ENCODE measurements around the gene DLG2. TPM values are rescaled to one million over a fixed set of nuclear protein-coding genes. Genes with fewer than 3 reads are reported as not detected.
A peak's percentile ranks its signal among the peaks of the same experiment; 100 is the strongest.

Gene DLG2
- polyA plus RNA-seq, 3 donors = 0.24 to 0.39 TPM; not detected in 1

DNA sequence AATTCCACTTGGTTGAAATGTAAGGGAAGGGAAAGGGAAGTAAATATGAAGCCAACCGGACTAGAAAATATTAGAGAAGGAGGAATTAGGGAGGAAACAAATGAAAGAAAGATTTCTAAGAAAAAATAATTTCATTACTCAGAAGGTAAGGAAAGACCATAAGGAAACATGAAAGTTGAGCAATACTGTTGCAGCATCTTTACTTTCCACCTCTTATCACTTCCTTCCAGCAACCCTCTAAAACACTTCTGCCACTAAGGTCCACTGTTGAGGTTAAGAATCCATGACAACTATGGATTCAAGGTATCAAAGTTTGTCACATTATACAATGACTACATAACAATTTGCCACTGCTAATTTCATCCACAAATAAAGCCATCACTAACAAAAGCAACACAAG lies 308.6 kb downstream of the DLG2 start:
- Histone ChIP-seq H4K20me1 (ENCODE audit: insufficient read depth, low read length) (no peaks in the 10 kb centered on the region), H3K9ac (ENCODE audit: insufficient read depth, low read length, poor library complexity, severe bottlenecking) (no peak overlapping the region), H2AFZ (ENCODE audit: insufficient read depth, low read depth, low read length, poor library complexity, severe bottlenecking) (no peak overlapping the region), H3K79me2 (ENCODE audit: insufficient read depth, low read length) (no peaks in the 10 kb centered on the region), H3K9me3 (replicated peaks in 1 of 2; ENCODE audit: control insufficient read depth in 1 of 2, insufficient read depth in 1 of 2, low read length in 2 of 2) (no peaks in the 10 kb centered on the region), H3K36me3 (replicated peaks in 1 of 2; ENCODE audit: control insufficient read depth in 1 of 2, insufficient read depth in 2 of 2, low read length in 2 of 2) (no peaks in the 10 kb centered on the region), H3K4me1 (ENCODE audit: control insufficient read depth in 1 of 2, insufficient read depth in 2 of 2, low read length in 2 of 2) (peaks cover 20 to 21% of the 10 kb centered on the region in 2 donors), H3K4me2 (replicated peaks; ENCODE audit: extremely low read depth, low read length, poor library complexity, severe bottlenecking) (no peak overlapping the region), H3K27me3 (ENCODE audit: control insufficient read depth in 2 of 2, insufficient read depth in 2 of 2, low read length in 2 of 2) (no peaks in the 10 kb centered on the region), H3K4me3 (replicated peaks in 1 of 3; ENCODE audit: low read depth in 2 of 3, low read length in 3 of 3) (no peak overlapping the region), H3K27ac (ENCODE audit: low read depth in 1 of 2, low read length in 2 of 2) (no peak overlapping the region)
- Mint-ChIP-seq H3K4me1 (peaks cover 19% of the 10 kb centered on the region), H3K36me3 (no peaks in the 10 kb centered on the region), H3K27ac (peak overlapping the region in 2 of 7 donors; percentile 13 to 24), H3K4me3 (no peak overlapping the region), H3K9me3 (peaks cover 0 to 6% (median 2%) of the 10 kb centered on the region in 7 donors), H3K27me3 (ENCODE audit: low read depth in 3 of 3) (no peaks in the 10 kb centered on the region)
- no CpG with 5 or more reads among the region's 1 CpG for WGBS (ENCODE audit: insufficient coverage)
- TF ChIP-seq, protein P1, sequence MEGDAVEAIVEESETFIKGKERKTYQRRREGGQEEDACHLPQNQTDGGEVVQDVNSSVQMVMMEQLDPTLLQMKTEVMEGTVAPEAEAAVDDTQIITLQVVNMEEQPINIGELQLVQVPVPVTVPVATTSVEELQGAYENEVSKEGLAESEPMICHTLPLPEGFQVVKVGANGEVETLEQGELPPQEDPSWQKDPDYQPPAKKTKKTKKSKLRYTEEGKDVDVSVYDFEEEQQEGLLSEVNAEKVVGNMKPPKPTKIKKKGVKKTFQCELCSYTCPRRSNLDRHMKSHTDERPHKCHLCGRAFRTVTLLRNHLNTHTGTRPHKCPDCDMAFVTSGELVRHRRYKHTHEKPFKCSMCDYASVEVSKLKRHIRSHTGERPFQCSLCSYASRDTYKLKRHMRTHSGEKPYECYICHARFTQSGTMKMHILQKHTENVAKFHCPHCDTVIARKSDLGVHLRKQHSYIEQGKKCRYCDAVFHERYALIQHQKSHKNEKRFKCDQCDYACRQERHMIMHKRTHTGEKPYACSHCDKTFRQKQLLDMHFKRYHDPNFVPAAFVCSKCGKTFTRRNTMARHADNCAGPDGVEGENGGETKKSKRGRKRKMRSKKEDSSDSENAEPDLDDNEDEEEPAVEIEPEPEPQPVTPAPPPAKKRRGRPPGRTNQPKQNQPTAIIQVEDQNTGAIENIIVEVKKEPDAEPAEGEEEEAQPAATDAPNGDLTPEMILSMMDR (IDR thresholded peaks at IDR 0.05) = no peak
- intact Hi-C loops (cut with micrococcal nuclease) = no loop called here
- peak in 2 of 3 donors; percentile 3 to 14 for DNase-seq

DNA sequence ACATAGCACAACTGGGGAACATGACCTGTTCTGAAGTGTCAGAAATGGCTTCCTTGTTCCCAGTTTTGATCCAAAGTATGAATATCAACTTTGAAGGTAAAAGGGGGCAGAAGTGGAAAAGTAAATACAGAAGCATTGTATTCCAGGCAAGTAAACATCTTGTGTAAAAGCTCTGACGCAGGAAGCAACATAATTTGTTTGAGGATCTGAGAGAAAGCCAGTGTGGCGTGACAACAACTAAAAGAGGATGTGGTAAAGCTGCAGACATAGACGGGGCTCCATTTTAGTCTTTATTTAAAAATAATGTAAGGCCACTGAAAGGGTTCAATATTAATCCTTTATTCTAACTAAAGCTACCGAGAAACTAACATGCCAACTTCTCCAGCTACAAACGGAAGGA lies 310.2 kb downstream of the DLG2 start:
- DNase-seq = peak; percentile 17 to 75 (median 50)
- no peak overlapping the region for H3K4me3 Mint-ChIP-seq
- Histone ChIP-seq H3K9ac (ENCODE audit: insufficient read depth, low read length, poor library complexity, severe bottlenecking) (no peak overlapping the region), H3K4me2 (replicated peaks; ENCODE audit: extremely low read depth, low read length, poor library complexity, severe bottlenecking) (no peak overlapping the region), H2AFZ (ENCODE audit: insufficient read depth, low read depth, low read length, poor library complexity, severe bottlenecking) (no peak overlapping the region), H3K27me3 (ENCODE audit: control insufficient read depth in 2 of 2, insufficient read depth in 2 of 2, low read length in 2 of 2) (no peaks in the 10 kb centered on the region), H3K36me3 (replicated peaks in 1 of 2; ENCODE audit: control insufficient read depth in 1 of 2, insufficient read depth in 2 of 2, low read length in 2 of 2) (no peaks in the 10 kb centered on the region), H3K4me1 (ENCODE audit: control insufficient read depth in 1 of 2, insufficient read depth in 2 of 2, low read length in 2 of 2) (peaks cover 20 to 21% of the 10 kb centered on the region in 2 donors), H3K4me3 (replicated peaks in 1 of 3; ENCODE audit: low read depth in 2 of 3, low read length in 3 of 3) (no peak overlapping the region), H3K79me2 (ENCODE audit: insufficient read depth, low read length) (no peaks in the 10 kb centered on the region), H4K20me1 (ENCODE audit: insufficient read depth, low read length) (no peaks in the 10 kb centered on the region), H3K9me3 (replicated peaks in 1 of 2; ENCODE audit: control insufficient read depth in 1 of 2, insufficient read depth in 1 of 2, low read length in 2 of 2) (no peaks in the 10 kb centered on the region), H3K27ac (ENCODE audit: low read depth in 1 of 2, low read length in 2 of 2) (peak overlapping the region in 1 of 2 donors; percentile 69)
- H3K27me3 Mint-ChIP-seq (ENCODE audit: low read depth in 3 of 3) = no peaks in the 10 kb centered on the region
- intact Hi-C loops (cut with micrococcal nuclease) = no loop called here
- H3K4me1 Mint-ChIP-seq = peaks cover 19% of the 10 kb centered on the region
- TF ChIP-seq, protein P1 (IDR thresholded peaks at IDR 0.05) = no peak
- peaks cover 0 to 6% (median 2%) of the 10 kb centered on the region in 7 donors for H3K9me3 Mint-ChIP-seq
- H3K27ac Mint-ChIP-seq = peak overlapping the region in 6 of 7 donors; percentile 14 to 65 (median 59)
- 46% methylated on average over 3 of the region's 5 CpGs for WGBS (ENCODE audit: insufficient coverage)
- no peaks in the 10 kb centered on the region for H3K36me3 Mint-ChIP-seq

Data from CD14-positive monocyte (primary cell).